Measurements from ENCODE around the gene C14orf132.

Gene C14orf132

GRCh38 chr14:96086032-96086431 is 46.9 kb downstream of the C14orf132 start:
- peak; percentile 73 for ATAC-seq
- TF ChIP-seq CSDC2 (CRISPR knock-in tag; IDR thresholded peaks at IDR 0.05): no peak
- TF ChIP-seq OSR1 (CRISPR knock-in tag; IDR thresholded peaks at IDR 0.05): no peak
- no peak for TF ChIP-seq ZNF8 (CRISPR knock-in tag; IDR thresholded peaks at IDR 0.05)
- no peak for TF ChIP-seq ZFP3 (CRISPR knock-in tag; IDR thresholded peaks at IDR 0.05)

DNA sequence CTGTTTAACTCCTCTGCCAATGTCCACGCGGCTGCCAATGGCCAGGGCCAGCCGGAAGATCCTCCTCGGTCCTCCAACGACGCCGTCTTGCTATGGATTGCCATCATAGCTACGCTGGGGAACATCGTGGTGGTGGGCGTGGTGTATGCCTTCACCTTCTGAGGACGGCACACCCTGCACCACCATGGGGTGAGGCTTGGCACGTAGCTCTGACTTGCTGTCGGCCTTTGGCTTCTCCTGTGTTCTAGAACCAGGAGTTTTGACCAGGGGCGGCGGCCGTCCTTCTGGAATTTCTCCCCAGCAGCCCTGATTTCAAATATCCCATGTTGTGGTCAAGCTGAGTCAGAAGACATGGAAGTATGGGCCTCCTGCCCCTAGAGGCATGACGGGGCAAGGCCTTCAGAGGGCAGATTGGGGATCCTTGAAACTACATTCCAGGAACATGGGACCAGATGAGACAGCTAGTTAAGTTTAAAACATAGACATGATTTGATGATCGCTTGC is 47.5 kb downstream of the C14orf132 start:
- TF ChIP-seq ESRRG (CRISPR knock-in tag; IDR thresholded peaks at IDR 0.05): no peak
- TF ChIP-seq PPARA (CRISPR knock-in tag; IDR thresholded peaks at IDR 0.05; ENCODE audit: borderline replicate concordance): no peak
- TF ChIP-seq TSHZ2 (CRISPR knock-in tag; IDR thresholded peaks at IDR 0.05): no peak
- no peak for TF ChIP-seq ZNF565 (CRISPR knock-in tag; conservative IDR thresholded peaks at IDR 0.05; ENCODE audit: low read depth)
- TF ChIP-seq SNAI2 (CRISPR knock-in tag; IDR thresholded peaks at IDR 0.05): no peak
- TF ChIP-seq ZNF8 (CRISPR knock-in tag; IDR thresholded peaks at IDR 0.05): no peak
- no peak for ATAC-seq

- ATAC-seq: no peak
- TF ChIP-seq ZFP30 (CRISPR knock-in tag; IDR thresholded peaks at IDR 0.05) (no peak), ZNF70 (CRISPR knock-in tag; IDR thresholded peaks at IDR 0.05) (no peak), SNAI2 (CRISPR knock-in tag; IDR thresholded peaks at IDR 0.05) (no peak), PPARA (CRISPR knock-in tag; IDR thresholded peaks at IDR 0.05; ENCODE audit: borderline replicate concordance) (no peak), TCF4 (CRISPR knock-in tag; IDR thresholded peaks at IDR 0.05; ENCODE audit: borderline replicate concordance) (no peak), OSR1 (CRISPR knock-in tag; IDR thresholded peaks at IDR 0.05) (no peak), TOX (CRISPR knock-in tag; IDR thresholded peaks at IDR 0.05; ENCODE audit: borderline replicate concordance) (no peak), ZNF565 (CRISPR knock-in tag; conservative IDR thresholded peaks at IDR 0.05; ENCODE audit: low read depth) (no peak), CSDC2 (CRISPR knock-in tag; IDR thresholded peaks at IDR 0.05) (no peak), ISL1 (CRISPR knock-in tag; IDR thresholded peaks at IDR 0.05) (no peak), TSHZ2 (CRISPR knock-in tag; IDR thresholded peaks at IDR 0.05) (no peak), CREB5 (CRISPR knock-in tag; IDR thresholded peaks at IDR 0.05; ENCODE audit: low read depth) (no peak), BACH2 (CRISPR knock-in tag; IDR thresholded peaks at IDR 0.05; ENCODE audit: borderline replicate concordance) (no peak), ESRRG (CRISPR knock-in tag; IDR thresholded peaks at IDR 0.05) (no peak)
- TF ChIP-seq, protein P1, sequence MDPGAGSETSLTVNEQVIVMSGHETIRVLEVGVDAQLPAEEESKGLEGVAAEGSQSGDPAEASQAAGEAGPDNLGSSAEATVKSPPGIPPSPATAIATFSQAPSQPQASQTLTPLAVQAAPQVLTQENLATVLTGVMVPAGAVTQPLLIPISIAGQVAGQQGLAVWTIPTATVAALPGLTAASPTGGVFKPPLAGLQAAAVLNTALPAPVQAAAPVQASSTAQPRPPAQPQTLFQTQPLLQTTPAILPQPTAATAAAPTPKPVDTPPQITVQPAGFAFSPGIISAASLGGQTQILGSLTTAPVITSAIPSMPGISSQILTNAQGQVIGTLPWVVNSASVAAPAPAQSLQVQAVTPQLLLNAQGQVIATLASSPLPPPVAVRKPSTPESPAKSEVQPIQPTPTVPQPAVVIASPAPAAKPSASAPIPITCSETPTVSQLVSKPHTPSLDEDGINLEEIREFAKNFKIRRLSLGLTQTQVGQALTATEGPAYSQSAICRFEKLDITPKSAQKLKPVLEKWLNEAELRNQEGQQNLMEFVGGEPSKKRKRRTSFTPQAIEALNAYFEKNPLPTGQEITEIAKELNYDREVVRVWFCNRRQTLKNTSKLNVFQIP (CRISPR knock-in tag; IDR thresholded peaks at IDR 0.05; ENCODE audit: borderline replicate concordance, low read depth): no peak
These were observed 48.9 kb downstream of the C14orf132 start for GRCh38 chr14:96088074-96088473.

GRCh38 chr14:96088481-96088880 is 49.3 kb downstream of the C14orf132 start:
- TF ChIP-seq RARB (CRISPR knock-in tag; IDR thresholded peaks at IDR 0.05) (no peak), GLIS3 (CRISPR knock-in tag; IDR thresholded peaks at IDR 0.05) (no peak), ISL1 (CRISPR knock-in tag; IDR thresholded peaks at IDR 0.05) (no peak), BACH2 (CRISPR knock-in tag; IDR thresholded peaks at IDR 0.05; ENCODE audit: borderline replicate concordance) (no peak), ZFP3 (CRISPR knock-in tag; IDR thresholded peaks at IDR 0.05) (no peak), ARNTL (CRISPR knock-in tag; IDR thresholded peaks at IDR 0.05; ENCODE audit: borderline replicate concordance, low read depth) (no peak), ZC3H10 (CRISPR knock-in tag; IDR thresholded peaks at IDR 0.05) (no peak), PPARA (CRISPR knock-in tag; IDR thresholded peaks at IDR 0.05; ENCODE audit: borderline replicate concordance) (no peak)
- TF ChIP-seq, protein P2, sequence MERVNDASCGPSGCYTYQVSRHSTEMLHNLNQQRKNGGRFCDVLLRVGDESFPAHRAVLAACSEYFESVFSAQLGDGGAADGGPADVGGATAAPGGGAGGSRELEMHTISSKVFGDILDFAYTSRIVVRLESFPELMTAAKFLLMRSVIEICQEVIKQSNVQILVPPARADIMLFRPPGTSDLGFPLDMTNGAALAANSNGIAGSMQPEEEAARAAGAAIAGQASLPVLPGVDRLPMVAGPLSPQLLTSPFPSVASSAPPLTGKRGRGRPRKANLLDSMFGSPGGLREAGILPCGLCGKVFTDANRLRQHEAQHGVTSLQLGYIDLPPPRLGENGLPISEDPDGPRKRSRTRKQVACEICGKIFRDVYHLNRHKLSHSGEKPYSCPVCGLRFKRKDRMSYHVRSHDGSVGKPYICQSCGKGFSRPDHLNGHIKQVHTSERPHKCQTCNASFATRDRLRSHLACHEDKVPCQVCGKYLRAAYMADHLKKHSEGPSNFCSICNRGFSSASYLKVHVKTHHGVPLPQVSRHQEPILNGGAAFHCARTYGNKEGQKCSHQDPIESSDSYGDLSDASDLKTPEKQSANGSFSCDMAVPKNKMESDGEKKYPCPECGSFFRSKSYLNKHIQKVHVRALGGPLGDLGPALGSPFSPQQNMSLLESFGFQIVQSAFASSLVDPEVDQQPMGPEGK (CRISPR knock-in tag; IDR thresholded peaks at IDR 0.05; ENCODE audit: borderline replicate concordance): no peak
- ATAC-seq: no peak

All from SK-N-SH treated with all-trans-retinoic acid at 6 μM for 48 hours (cell line).